Neural progenitor cell (in vitro differentiated cells): Measurements from ENCODE around the gene MTFR1L. TPM values are rescaled to one million over a fixed set of nuclear protein-coding genes. Genes with fewer than 3 reads are reported as not detected.

Experiments used
- DNase-seq: peaks from one replicate; pipeline ENCODE4 v3.0.0-alpha.2; 2016; ENCODE audit warnings: low spot score
- H2AFZ ChIP-seq: fragments of 200-600 bp; sonication (generic); replicated peaks from 2 replicates; pipeline ENCODE4 v1.6.1; 2016; ENCODE audit warnings: antibody characterized with exemption
- H3F3A ChIP-seq: fragments of 200-600 bp; sonication (generic); 2 replicates; pipeline ENCODE4 v1.6.1; 2016; ENCODE audit warnings: antibody characterized with exemption, low read depth
- H3K27ac ChIP-seq: fragments of 200-600 bp; sonication (generic); 2 replicates; pipeline ENCODE4 v1.5.1; 2016; ENCODE audit warnings: mild to moderate bottlenecking
- H3K27me3 ChIP-seq: fragments of 200-600 bp; sonication (generic); 2 replicates; pipeline ENCODE4 v1.6.1; 2016; ENCODE audit warnings: mild to moderate bottlenecking, moderate library complexity
- H3K36me3 ChIP-seq: fragments of 200-600 bp; sonication (generic); 2 replicates; pipeline ENCODE4 v1.5.1; 2016
- H3K4me1 ChIP-seq: fragments of 200-600 bp; sonication (generic); 2 replicates; pipeline ENCODE4 v1.6.1; 2016; ENCODE audit warnings: mixed run types
- H3K4me2 ChIP-seq: fragments of 200-600 bp; sonication (generic); 2 replicates; pipeline ENCODE4 v1.6.1; 2016
- H3K4me3 ChIP-seq: fragments of 200-600 bp; sonication (generic); 2 replicates; pipeline ENCODE4 v1.5.1; 2016
- H3K79me2 ChIP-seq: fragments of 200-600 bp; sonication (generic); 2 replicates; pipeline ENCODE4 v1.6.1; 2016; ENCODE audit warnings: low read depth
- H3K9ac ChIP-seq: fragments of 200-600 bp; sonication (generic); 2 replicates; pipeline ENCODE4 v1.6.1; 2016
- H3K9me3 ChIP-seq: fragments of 200-600 bp; sonication (generic); 2 replicates; pipeline ENCODE4 v1.5.1; 2016; ENCODE audit warnings: low read depth
- H4K20me1 ChIP-seq: fragments of 200-600 bp; sonication (generic); 2 replicates; pipeline ENCODE4 v1.6.1; 2016; ENCODE audit warnings: low read depth
- H3K27ac Mint-ChIP-seq: 3 replicates; pipeline ENCODE4 v1.8.0; 2021; ENCODE audit warnings: mixed read lengths
- H3K27me3 Mint-ChIP-seq: 2 replicates; pipeline ENCODE4 v1.8.0; 2022; ENCODE audit warnings: low read depth, mild to moderate bottlenecking, inconsistent platforms, moderate library complexity, mixed read lengths; ENCODE audit not compliant: insufficient read depth
- H3K36me3 Mint-ChIP-seq: 3 replicates; pipeline ENCODE4 v1.8.0; 2021; ENCODE audit warnings: mixed read lengths
- H3K4me1 Mint-ChIP-seq: 3 replicates; pipeline ENCODE4 v1.8.0; 2021; ENCODE audit warnings: mixed read lengths
- H3K4me3 Mint-ChIP-seq: 3 replicates; pipeline ENCODE4 v1.8.0; 2021; ENCODE audit warnings: mild to moderate bottlenecking, moderate library complexity, mixed read lengths
- H3K9me3 Mint-ChIP-seq: 3 replicates; pipeline ENCODE4 v1.8.0; 2020; ENCODE audit warnings: mixed read lengths
- EZH2 ChIP-seq: fragments of 200-600 bp; sonication (generic); IDR thresholded peaks from 2 replicates; pipeline ENCODE4 v1.6.1; 2017; ENCODE audit warnings: antibody characterized with exemption, mild to moderate bottlenecking, moderate library complexity
- EZH2phosphoT487 ChIP-seq: fragments of 200-600 bp; sonication (generic); IDR thresholded peaks from 2 replicates; pipeline ENCODE4 v1.6.1; 2017; ENCODE audit warnings: antibody characterized with exemption
- total RNA-seq: library from RNA; depleted of rRNA; stranded (reverse); fragments of >200 nt; gene quantifications from 2 replicates; pipeline ENCODE4 v1.2.3, GENCODE V29; 2015; ENCODE audit warnings: low replicate concordance
- TF ChIP-seq, protein P1 (sequence below): fragments of 200-600 bp; sonication (generic); IDR thresholded peaks from 2 replicates; pipeline ENCODE4 v1.5.1; 2017; ENCODE audit warnings: antibody characterized with exemption, mild to moderate bottlenecking

MTFR1L gene
- total RNA-seq, 1 donor from 2014 or later, result 20.7 TPM

DNA sequence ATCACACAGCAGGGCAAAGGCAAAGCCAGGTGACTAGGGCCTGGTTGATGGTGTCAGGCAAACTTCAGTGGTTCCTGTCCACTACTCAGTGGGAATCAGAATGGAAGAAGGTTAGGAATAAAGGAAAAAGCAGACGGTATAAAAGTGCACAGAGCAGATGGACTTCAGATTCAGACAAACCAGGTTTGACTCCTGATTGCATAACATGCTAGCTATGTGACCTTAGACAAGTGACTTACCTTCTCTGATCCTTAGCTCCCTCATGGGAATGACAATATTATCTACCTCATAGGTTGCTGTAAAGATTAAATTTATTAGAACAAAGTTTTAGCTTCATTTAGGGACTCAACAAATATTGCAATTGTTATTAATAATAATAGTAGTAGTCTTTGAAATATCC, 50.9 kb downstream of the MTFR1L start:
- H3K36me3 ChIP-seq, result no peaks in the 10 kb centered on the region
- Mint-ChIP-seq H3K9me3 (no peaks in the 10 kb centered on the region), H3K27me3 (peaks cover 9% of the 10 kb centered on the region), H3K27ac (no peak overlapping the region), H3K36me3 (no peaks in the 10 kb centered on the region), H3K4me3 (no peak overlapping the region), H3K4me1 (peaks cover 36% of the 10 kb centered on the region)
- H4K20me1 ChIP-seq, result peaks cover 15% of the 10 kb centered on the region
- no peak for TF ChIP-seq EZH2
- TF ChIP-seq EZH2phosphoT487, result no peak
- TF ChIP-seq, protein P1, sequence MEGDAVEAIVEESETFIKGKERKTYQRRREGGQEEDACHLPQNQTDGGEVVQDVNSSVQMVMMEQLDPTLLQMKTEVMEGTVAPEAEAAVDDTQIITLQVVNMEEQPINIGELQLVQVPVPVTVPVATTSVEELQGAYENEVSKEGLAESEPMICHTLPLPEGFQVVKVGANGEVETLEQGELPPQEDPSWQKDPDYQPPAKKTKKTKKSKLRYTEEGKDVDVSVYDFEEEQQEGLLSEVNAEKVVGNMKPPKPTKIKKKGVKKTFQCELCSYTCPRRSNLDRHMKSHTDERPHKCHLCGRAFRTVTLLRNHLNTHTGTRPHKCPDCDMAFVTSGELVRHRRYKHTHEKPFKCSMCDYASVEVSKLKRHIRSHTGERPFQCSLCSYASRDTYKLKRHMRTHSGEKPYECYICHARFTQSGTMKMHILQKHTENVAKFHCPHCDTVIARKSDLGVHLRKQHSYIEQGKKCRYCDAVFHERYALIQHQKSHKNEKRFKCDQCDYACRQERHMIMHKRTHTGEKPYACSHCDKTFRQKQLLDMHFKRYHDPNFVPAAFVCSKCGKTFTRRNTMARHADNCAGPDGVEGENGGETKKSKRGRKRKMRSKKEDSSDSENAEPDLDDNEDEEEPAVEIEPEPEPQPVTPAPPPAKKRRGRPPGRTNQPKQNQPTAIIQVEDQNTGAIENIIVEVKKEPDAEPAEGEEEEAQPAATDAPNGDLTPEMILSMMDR, result no peak
- H3K4me3 ChIP-seq, result no peak overlapping the region
- no peaks in the 10 kb centered on the region for H3K9me3 ChIP-seq
- peaks cover 31% of the 10 kb centered on the region for H3F3A ChIP-seq
- peaks cover 26% of the 10 kb centered on the region for H3K4me1 ChIP-seq
- H3K4me2 ChIP-seq, result no peak overlapping the region
- no peak for DNase-seq
- H3K79me2 ChIP-seq, result no peaks in the 10 kb centered on the region
- H3K27me3 ChIP-seq, result peaks cover 5% of the 10 kb centered on the region
- no peak overlapping the region for H2AFZ ChIP-seq
- no peak overlapping the region for H3K27ac ChIP-seq
- H3K9ac ChIP-seq, result no peak overlapping the region

DNA sequence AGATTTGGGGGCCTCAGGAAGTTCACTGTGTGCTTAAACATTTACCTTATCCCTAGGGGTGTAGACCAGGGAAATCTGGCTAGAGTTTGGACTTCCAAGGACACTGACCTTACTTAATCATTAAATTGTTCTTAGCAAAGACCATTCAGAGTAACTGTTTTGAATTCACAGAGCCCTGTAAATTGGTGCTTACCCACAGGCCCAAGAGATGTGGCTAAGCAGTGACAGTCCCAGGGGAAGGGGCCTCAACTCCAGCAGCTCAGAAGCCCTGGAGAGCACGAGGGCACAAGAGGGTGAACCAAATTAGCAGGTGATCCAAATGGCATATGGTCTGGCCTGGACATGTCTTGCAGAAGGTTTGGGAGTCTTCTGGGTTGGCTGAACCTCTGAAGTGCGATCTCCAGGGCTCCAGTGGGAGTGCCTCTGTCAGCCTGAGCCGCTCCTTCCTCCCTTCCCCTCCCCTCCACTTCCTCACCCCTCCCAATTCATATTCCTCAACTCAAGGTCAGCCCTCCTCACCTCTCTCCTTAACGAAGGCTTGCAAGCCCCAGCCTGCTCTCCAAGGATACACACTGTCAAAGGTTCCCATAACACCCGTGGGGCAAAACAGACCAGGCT, 51.4 kb downstream of the MTFR1L start:
- no peaks in the 10 kb centered on the region for H3K9me3 Mint-ChIP-seq
- H3K4me1 Mint-ChIP-seq, result peaks cover 39% of the 10 kb centered on the region
- H3K9ac ChIP-seq, result no peak overlapping the region
- H3K4me3 Mint-ChIP-seq, result no peak overlapping the region
- H2AFZ ChIP-seq, result no peak overlapping the region
- no peak for DNase-seq
- no peaks in the 10 kb centered on the region for H3K9me3 ChIP-seq
- H3K27me3 ChIP-seq, result peaks cover 10% of the 10 kb centered on the region
- H3K36me3 Mint-ChIP-seq, result no peaks in the 10 kb centered on the region
- H3K79me2 ChIP-seq, result no peaks in the 10 kb centered on the region
- no peak overlapping the region for H3K4me2 ChIP-seq
- H3K27me3 Mint-ChIP-seq, result peaks cover 10% of the 10 kb centered on the region
- H3K27ac Mint-ChIP-seq, result no peak overlapping the region
- H3K4me3 ChIP-seq, result no peak overlapping the region
- peaks cover 26% of the 10 kb centered on the region for H3K4me1 ChIP-seq
- H4K20me1 ChIP-seq, result peaks cover 15% of the 10 kb centered on the region
- peaks cover 37% of the 10 kb centered on the region for H3F3A ChIP-seq
- TF ChIP-seq, protein P1, result no peak
- no peak for TF ChIP-seq EZH2phosphoT487
- no peak for TF ChIP-seq EZH2
- no peaks in the 10 kb centered on the region for H3K36me3 ChIP-seq
- no peak overlapping the region for H3K27ac ChIP-seq

DNA sequence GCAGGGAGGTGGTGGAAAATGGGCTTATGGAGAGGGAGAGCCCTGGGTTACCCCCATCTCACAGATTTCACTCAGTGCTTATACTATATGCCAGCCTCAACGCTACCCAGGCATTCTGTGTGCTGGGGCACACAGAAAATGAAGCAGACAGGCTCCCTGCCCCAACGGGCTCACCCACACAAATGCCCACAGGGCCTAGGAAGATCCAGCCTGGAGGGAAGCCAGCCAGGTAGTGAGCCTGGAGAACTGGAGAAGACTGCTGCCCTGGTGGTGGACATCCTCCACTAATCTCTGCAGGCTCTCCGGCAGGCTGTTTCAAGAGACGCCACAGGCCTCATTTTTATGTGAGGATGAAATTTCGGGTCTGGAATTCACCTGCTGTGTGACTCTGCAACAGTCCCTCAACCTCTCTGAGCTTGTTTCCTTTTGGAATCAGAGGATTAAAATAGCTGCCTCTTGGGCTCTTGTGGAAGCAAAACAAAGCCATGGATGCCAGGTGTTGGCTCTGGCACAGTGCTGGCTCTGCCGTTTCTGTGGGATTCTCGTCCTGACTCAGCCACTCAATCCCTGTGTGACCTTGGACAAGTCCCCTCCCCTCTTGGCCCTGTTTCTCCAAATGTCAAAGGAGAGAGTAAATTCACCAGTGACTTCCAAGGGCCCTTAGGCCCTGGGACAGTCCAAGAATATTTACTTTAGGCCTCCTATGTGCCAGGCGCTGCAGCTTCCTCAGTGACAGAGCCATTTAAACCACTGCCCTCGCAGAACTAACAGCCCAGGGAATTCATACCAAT, 52.1 kb downstream of the MTFR1L start:
- no peak for DNase-seq
- Histone ChIP-seq H3K4me1 (peaks cover 26% of the 10 kb centered on the region), H3K36me3 (no peaks in the 10 kb centered on the region), H3K4me3 (no peak overlapping the region), H3K4me2 (no peak overlapping the region), H3K9me3 (no peaks in the 10 kb centered on the region), H3K9ac (no peak overlapping the region), H3K27me3 (peaks cover 17% of the 10 kb centered on the region), H3K27ac (no peak overlapping the region), H2AFZ (no peak overlapping the region), H3K79me2 (no peaks in the 10 kb centered on the region), H3F3A (peaks cover 44% of the 10 kb centered on the region), H4K20me1 (peaks cover 15% of the 10 kb centered on the region)
- peaks cover 13% of the 10 kb centered on the region for H3K27me3 Mint-ChIP-seq
- H3K4me3 Mint-ChIP-seq, result no peak overlapping the region
- peaks cover 39% of the 10 kb centered on the region for H3K4me1 Mint-ChIP-seq
- H3K9me3 Mint-ChIP-seq, result no peaks in the 10 kb centered on the region
- TF ChIP-seq, protein P1, result no peak
- no peak for TF ChIP-seq EZH2phosphoT487
- TF ChIP-seq EZH2, result no peak
- H3K27ac Mint-ChIP-seq, result no peak overlapping the region
- no peaks in the 10 kb centered on the region for H3K36me3 Mint-ChIP-seq
